Tibial artery (tissue), 4 donors: ENCODE results near the gene ADGRG3.
A peak's percentile ranks its signal among the peaks of the same experiment; 100 is the strongest.

Experiments used
- DNase-seq, 2 donors: peaks; one replicate each; pipeline ENCODE4 v3.0.0-alpha.2; 2019
- H3K27ac ChIP-seq, 2 donors: fragments of 200-600 bp; sonication (generic) in 1 of 2; 1 replicate in 1 of 2; 2 replicates in 1 of 2; pipeline ENCODE4 v1.5.1; 2018 to 2019; ENCODE audit warnings: mild to moderate bottlenecking in 1 of 2
- H3K27me3 ChIP-seq, 2 donors: fragments of 200-600 bp; sonication (generic) in 1 of 2; one replicate each; pipeline versions ENCODE4 v1.5.1 to v1.6.0; 2016 to 2019
- H3K36me3 ChIP-seq, 3 donors: fragments of 200-600 bp; sonication (generic) in 2 of 3; one replicate each; pipeline ENCODE4 v1.5.1; 2016 to 2019; ENCODE audit warnings: mild to moderate bottlenecking in 2 of 3
- H3K4me1 ChIP-seq, 4 donors: fragments of 200-600 bp; sonication (generic) in 2 of 4; 1 replicate in 3 of 4; 2 replicates in 1 of 4; pipeline ENCODE4 v1.5.1; 2016 to 2019
- H3K4me3 ChIP-seq, 2 donors: fragments of 200-600 bp; sonication (generic) in 1 of 2; 1 replicate in 1 of 2; 2 replicates in 1 of 2; pipeline ENCODE4 v1.5.1; 2018 to 2019; ENCODE audit warnings: mild to moderate bottlenecking in 2 of 2
- H3K9me3 ChIP-seq, 3 donors: fragments of 200-600 bp; sonication (generic) in 1 of 3; one replicate each; pipeline ENCODE4 v1.5.1; 2016 to 2019
- intact Hi-C: fragments of 100-400 bp; cut with DNase I; formaldehyde crosslinking; loops from one replicate; pipeline ENCODE4 v1.15.0; 2023; ENCODE audit warnings: low total_unique reads
- TF ChIP-seq, protein P1 (sequence below), 2 experiments: fragments of 200-600 bp in 1 of 2; fragments of 450-650 bp in 1 of 2; IDR thresholded peaks; one replicate each; pipeline ENCODE4 v1.5.1; 2017 to 2019; ENCODE audit warnings: antibody characterized with exemption in 2 of 2, mild to moderate bottlenecking in 1 of 2, moderate library complexity in 1 of 2

ADGRG3 gene

DNA sequence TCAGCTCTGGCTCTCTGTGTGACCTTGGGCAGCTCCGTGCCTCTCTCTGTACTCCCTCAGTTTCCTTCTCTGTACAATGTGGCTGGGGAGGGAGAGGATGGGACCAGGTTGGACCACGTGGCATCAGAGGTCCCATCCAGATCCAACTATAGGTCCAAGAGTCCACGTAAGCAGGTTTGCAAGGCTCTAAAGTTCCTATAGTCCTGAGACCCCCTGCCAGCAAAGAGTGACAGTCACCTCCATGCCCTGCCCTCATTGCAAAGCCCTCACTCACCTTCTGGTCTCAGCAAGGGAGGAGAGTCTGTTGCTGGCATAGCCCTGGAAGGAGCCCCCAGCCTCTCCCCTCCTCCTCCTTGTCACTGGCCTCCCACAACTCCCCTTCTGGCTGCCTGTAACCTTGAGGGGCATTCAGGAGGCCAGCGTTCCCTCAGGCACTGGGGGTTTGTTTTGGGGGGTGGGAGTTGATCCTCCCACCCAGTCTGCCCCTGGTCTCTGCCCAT, 20.4 kb downstream of the ADGRG3 start:
- Histone ChIP-seq H3K36me3 (no peaks in the 10 kb centered on the region), H3K4me3 (no peak overlapping the region), H3K27me3 (peaks cover 0 to 20% of the 10 kb centered on the region in 2 donors), H3K27ac (no peak overlapping the region), H3K9me3 (no peaks in the 10 kb centered on the region), H3K4me1 (no peaks in the 10 kb centered on the region)
- TF ChIP-seq, protein P1, sequence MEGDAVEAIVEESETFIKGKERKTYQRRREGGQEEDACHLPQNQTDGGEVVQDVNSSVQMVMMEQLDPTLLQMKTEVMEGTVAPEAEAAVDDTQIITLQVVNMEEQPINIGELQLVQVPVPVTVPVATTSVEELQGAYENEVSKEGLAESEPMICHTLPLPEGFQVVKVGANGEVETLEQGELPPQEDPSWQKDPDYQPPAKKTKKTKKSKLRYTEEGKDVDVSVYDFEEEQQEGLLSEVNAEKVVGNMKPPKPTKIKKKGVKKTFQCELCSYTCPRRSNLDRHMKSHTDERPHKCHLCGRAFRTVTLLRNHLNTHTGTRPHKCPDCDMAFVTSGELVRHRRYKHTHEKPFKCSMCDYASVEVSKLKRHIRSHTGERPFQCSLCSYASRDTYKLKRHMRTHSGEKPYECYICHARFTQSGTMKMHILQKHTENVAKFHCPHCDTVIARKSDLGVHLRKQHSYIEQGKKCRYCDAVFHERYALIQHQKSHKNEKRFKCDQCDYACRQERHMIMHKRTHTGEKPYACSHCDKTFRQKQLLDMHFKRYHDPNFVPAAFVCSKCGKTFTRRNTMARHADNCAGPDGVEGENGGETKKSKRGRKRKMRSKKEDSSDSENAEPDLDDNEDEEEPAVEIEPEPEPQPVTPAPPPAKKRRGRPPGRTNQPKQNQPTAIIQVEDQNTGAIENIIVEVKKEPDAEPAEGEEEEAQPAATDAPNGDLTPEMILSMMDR (IDR thresholded peaks at IDR 0.05), result no peak
- DNase-seq, result peak in 1 of 2 donors; percentile 34
- intact Hi-C loops, result no loop called here

DNA sequence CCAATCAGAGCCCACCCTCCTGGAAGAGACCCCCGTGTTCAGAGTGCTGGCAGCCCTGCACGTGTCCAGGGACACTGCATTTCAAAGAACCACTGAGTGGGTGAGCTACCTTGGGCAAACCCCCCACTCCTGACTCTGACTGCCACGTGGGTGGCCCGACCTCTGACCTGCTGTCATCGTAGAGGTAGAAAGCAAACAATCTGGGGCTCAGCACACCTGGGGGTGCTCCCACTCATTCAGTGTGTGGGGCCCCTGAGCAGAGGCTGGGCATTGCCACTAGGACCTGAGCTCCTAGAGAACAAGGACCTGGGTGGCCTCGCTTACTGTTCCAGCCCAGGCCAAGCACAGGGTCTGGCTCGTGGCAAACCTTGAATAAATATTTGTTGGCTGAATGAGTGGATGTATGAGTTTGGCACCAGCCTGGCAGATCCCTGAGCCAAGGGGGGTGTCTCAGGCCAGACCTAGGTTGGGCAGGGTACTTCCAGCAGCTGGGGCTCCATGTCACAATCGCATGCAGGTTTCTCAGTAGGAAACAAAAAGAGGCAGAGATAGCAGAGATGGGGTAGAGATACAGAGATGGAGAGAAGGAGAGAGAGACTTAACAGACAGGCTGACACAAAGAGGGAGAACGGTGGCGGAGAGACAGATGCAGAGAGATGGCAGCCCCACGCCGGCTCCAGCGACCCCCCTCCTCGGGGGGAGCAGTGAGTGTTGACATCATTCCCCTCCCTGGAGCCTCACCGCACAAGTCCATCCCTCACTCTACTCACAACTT, 21.1 kb downstream of the ADGRG3 start:
- Histone ChIP-seq H3K36me3 (no peaks in the 10 kb centered on the region), H3K27ac (no peak overlapping the region), H3K27me3 (peaks cover 0 to 20% of the 10 kb centered on the region in 2 donors), H3K4me3 (no peak overlapping the region), H3K4me1 (no peaks in the 10 kb centered on the region), H3K9me3 (no peaks in the 10 kb centered on the region)
- intact Hi-C loops, result no loop called here
- peak in 1 of 2 donors; percentile 20 for DNase-seq
- TF ChIP-seq, protein P1 (IDR thresholded peaks at IDR 0.05), result no peak

DNA sequence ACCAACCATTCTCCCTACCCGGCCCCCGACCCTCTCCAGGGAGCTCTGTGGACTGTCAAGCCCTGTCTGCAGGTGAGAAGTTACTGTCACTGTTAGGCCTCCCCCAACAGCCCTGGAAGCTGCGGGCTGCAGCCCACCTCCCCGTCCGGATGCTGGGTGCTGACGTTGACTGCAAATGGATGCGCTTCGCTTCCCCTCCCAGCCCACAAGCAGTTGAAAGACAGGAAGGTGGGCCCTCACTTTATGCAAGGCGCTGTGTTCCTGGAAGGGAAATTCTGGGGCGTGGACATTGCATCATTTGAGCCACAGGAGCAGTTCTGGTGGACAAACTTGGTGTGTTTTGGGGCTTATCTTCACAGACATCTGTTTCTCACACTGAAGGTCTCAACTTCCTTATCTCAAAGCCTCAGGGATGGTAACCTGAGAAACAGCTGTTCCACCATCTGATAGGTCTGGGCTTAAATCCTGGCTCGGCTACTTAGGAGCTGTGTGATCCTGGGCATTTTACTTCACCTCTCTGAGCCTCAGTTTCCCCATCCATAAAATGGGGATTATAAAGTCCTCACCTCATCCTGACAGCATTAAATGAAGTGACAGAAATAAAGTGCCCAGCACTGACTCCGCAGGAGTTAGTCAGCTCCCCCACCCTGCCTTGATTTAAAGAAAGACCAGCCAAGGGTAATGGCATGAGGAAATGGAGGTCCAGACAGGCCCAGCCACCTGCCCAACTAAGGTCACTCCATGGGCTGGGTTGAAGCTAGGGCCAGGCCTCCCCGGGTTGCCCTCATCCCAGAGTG, 21.9 kb downstream of the ADGRG3 start:
- Histone ChIP-seq H3K27me3 (peaks cover 0 to 20% of the 10 kb centered on the region in 2 donors), H3K27ac (no peak overlapping the region), H3K4me1 (no peaks in the 10 kb centered on the region), H3K36me3 (no peaks in the 10 kb centered on the region), H3K4me3 (no peak overlapping the region), H3K9me3 (no peaks in the 10 kb centered on the region)
- TF ChIP-seq, protein P1 (IDR thresholded peaks at IDR 0.05), result no peak
- intact Hi-C loops, result no loop called here
- peak in 1 of 2 donors; percentile 40 for DNase-seq

DNA sequence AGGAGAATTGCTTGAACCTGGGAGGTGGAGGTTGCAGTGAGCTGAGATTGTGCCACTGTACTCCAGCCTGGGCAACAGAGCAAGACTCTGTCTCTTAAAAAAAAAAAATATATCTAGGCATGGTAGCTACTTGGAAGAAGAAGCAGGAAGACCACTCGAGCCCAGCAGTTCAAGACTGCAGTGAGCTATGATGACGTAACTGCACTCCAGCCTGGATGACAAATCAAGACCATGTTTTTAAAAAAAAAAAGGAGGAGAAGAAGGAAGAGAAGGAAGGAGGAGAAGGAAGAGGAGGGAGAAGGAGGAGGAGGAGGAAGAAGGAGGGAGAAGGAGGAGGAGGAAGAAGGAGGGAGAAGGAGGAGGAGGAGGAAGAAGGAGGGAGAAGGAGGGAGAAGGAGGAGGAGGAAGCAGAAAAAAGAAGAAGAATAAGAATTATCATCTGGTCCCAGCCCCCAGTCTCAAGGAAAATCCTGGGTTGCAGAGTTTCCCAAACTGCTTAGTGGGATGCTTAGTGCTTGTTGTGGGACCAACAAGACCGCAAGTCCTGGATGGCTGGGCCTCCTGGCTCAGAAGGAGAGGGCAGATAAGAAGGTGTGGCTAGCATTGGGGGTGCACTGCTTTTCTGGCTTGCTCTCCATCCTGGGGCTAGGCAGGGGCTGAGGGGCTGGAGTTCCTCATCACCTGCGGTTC, 22.8 kb downstream of the ADGRG3 start:
- Histone ChIP-seq H3K4me1 (no peaks in the 10 kb centered on the region), H3K27ac (no peak overlapping the region), H3K36me3 (no peaks in the 10 kb centered on the region), H3K27me3 (peaks cover 0 to 20% of the 10 kb centered on the region in 2 donors), H3K9me3 (no peaks in the 10 kb centered on the region), H3K4me3 (no peak overlapping the region)
- DNase-seq, result peak in 1 of 2 donors; percentile 15
- TF ChIP-seq, protein P1 (IDR thresholded peaks at IDR 0.05), result no peak
- intact Hi-C loops, result no loop called here

GRCh38 chr16:57692636-57693035, 24.5 kb downstream of the ADGRG3 start:
- no peak for DNase-seq

More at GRCh38 chr16:57692636-57693035, 24.5 kb downstream of the ADGRG3 start:
- TF ChIP-seq, protein P1 (IDR thresholded peaks at IDR 0.05), result no peak
- Histone ChIP-seq H3K4me3 (no peak overlapping the region), H3K27me3 (peaks cover 0 to 20% of the 10 kb centered on the region in 2 donors), H3K27ac (no peak overlapping the region), H3K9me3 (no peaks in the 10 kb centered on the region), H3K4me1 (no peaks in the 10 kb centered on the region), H3K36me3 (no peaks in the 10 kb centered on the region)
- intact Hi-C loops, result no loop called here
